Hepatocyte (in vitro differentiated cells): ENCODE results near the gene ROR1. TPM values are rescaled to one million over a fixed set of nuclear protein-coding genes. Genes with fewer than 3 reads are reported as not detected.

Experiments used
- DNase-seq: peaks from one replicate; pipeline ENCODE4 v3.0.0-alpha.2; 2016; ENCODE audit warnings: low spot score
- H2AFZ ChIP-seq: fragments of 200-600 bp; sonication (generic); 2 replicates; pipeline ENCODE4 v1.6.0; 2016; ENCODE audit warnings: antibody characterized with exemption, mild to moderate bottlenecking
- H3K27ac ChIP-seq: fragments of 200-600 bp; sonication (generic); 2 replicates; pipeline ENCODE4 v1.5.1; 2016; ENCODE audit warnings: mild to moderate bottlenecking
- H3K27me3 ChIP-seq: fragments of 200-600 bp; sonication (generic); 2 replicates; pipeline ENCODE4 v1.6.1; 2016
- H3K36me3 ChIP-seq: fragments of 200-600 bp; sonication (generic); replicated peaks from 2 replicates; pipeline ENCODE4 v1.5.1; 2016; ENCODE audit warnings: low read depth; ENCODE audit not compliant: insufficient read depth
- H3K4me1 ChIP-seq: fragments of 200-600 bp; sonication (generic); 2 replicates; pipeline ENCODE4 v1.5.1; 2016; ENCODE audit warnings: mild to moderate bottlenecking, moderate library complexity; ENCODE audit not compliant: insufficient read depth
- H3K4me2 ChIP-seq: fragments of 200-600 bp; sonication (generic); 2 replicates; pipeline ENCODE4 v1.6.0; 2016
- H3K4me3 ChIP-seq: fragments of 200-600 bp; sonication (generic); 2 replicates; pipeline ENCODE4 v1.5.1; 2016; ENCODE audit warnings: mild to moderate bottlenecking
- H3K79me2 ChIP-seq: fragments of 200-600 bp; sonication (generic); 2 replicates; pipeline ENCODE4 v1.6.0; 2017; ENCODE audit warnings: mild to moderate bottlenecking
- H3K9me2 ChIP-seq: fragments of 200-600 bp; sonication (generic); replicated peaks from 2 replicates; pipeline ENCODE4 v1.6.0; 2017; ENCODE audit warnings: mild to moderate bottlenecking; ENCODE audit not compliant: insufficient read depth
- H3K9me3 ChIP-seq: fragments of 200-600 bp; sonication (generic); 2 replicates; pipeline ENCODE4 v1.5.1; 2016; ENCODE audit warnings: low read depth, mild to moderate bottlenecking
- H4K20me1 ChIP-seq: fragments of 200-600 bp; sonication (generic); 2 replicates; pipeline ENCODE4 v1.6.0; 2016; ENCODE audit warnings: mild to moderate bottlenecking; ENCODE audit not compliant: insufficient read depth, poor library complexity, severe bottlenecking
- EZH2 ChIP-seq: fragments of 200-600 bp; sonication (generic); IDR thresholded peaks from 2 replicates; pipeline ENCODE4 v1.6.1; 2016; ENCODE audit warnings: antibody characterized with exemption, mild to moderate bottlenecking, borderline replicate concordance
- EZH2phosphoT487 ChIP-seq: fragments of 200-600 bp; sonication (generic); IDR thresholded peaks from one replicate; pipeline ENCODE4 v1.6.1; 2018; ENCODE audit warnings: antibody characterized with exemption, mild to moderate bottlenecking, low read depth, moderate library complexity; ENCODE audit not compliant: unreplicated experiment, severe bottlenecking
- WGBS: methylation state at CpG from one replicate; pipeline ENCODE4 v1.1.6; 2016; ENCODE audit warnings: low lambda C conversion rate; ENCODE audit errors: missing lambda C conversion rate; 5-methylcytosine and 5-hydroxymethylcytosine counted together
- polyA plus RNA-seq: library from polyadenylated mRNA; unstranded; fragments of >200 nt; fragmentation: Nextera tagmentation; extraction: Ambion mirVana; gene quantifications from 2 replicates; pipeline ENCODE4 v1.2.1, GENCODE V29; 2016
- total RNA-seq: library from RNA; depleted of rRNA; stranded (reverse); fragments of >200 nt; gene quantifications from 2 replicates; pipeline ENCODE4 v1.2.3, GENCODE V29; 2014
- TF ChIP-seq, protein P1 (sequence below): fragments of 200-600 bp; sonication (generic); IDR thresholded peaks from 2 replicates; pipeline ENCODE4 v1.5.1; 2016; ENCODE audit warnings: antibody characterized with exemption, mild to moderate bottlenecking; ENCODE audit not compliant: poor library complexity

ROR1 gene
- total and polyA plus RNA-seq, 2 experiments from 2014 or later, result 16.4 to 27.7 TPM

GRCh38 chr1:64052777-64053176, 279.0 kb downstream of the ROR1 start:
- no peak overlapping the region for H3K4me2 ChIP-seq
- H3K27me3 ChIP-seq, result no peaks in the 10 kb centered on the region
- no peaks in the 10 kb centered on the region for H3K36me3 ChIP-seq
- no peak overlapping the region for H2AFZ ChIP-seq
- no peak for TF ChIP-seq EZH2
- TF ChIP-seq, protein P1, sequence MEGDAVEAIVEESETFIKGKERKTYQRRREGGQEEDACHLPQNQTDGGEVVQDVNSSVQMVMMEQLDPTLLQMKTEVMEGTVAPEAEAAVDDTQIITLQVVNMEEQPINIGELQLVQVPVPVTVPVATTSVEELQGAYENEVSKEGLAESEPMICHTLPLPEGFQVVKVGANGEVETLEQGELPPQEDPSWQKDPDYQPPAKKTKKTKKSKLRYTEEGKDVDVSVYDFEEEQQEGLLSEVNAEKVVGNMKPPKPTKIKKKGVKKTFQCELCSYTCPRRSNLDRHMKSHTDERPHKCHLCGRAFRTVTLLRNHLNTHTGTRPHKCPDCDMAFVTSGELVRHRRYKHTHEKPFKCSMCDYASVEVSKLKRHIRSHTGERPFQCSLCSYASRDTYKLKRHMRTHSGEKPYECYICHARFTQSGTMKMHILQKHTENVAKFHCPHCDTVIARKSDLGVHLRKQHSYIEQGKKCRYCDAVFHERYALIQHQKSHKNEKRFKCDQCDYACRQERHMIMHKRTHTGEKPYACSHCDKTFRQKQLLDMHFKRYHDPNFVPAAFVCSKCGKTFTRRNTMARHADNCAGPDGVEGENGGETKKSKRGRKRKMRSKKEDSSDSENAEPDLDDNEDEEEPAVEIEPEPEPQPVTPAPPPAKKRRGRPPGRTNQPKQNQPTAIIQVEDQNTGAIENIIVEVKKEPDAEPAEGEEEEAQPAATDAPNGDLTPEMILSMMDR, result no peak
- TF ChIP-seq EZH2phosphoT487, result no peak
- DNase-seq, result no peak
- H3K4me3 ChIP-seq, result no peak overlapping the region
- no peaks in the 10 kb centered on the region for H3K4me1 ChIP-seq
- 79% methylated on average over 1 of the region's 1 CpG for WGBS
- no peaks in the 10 kb centered on the region for H4K20me1 ChIP-seq
- no peak overlapping the region for H3K27ac ChIP-seq
- H3K9me3 ChIP-seq, result no peaks in the 10 kb centered on the region
- H3K9me2 ChIP-seq, result no peaks in the 10 kb centered on the region
- H3K79me2 ChIP-seq, result no peaks in the 10 kb centered on the region

DNA sequence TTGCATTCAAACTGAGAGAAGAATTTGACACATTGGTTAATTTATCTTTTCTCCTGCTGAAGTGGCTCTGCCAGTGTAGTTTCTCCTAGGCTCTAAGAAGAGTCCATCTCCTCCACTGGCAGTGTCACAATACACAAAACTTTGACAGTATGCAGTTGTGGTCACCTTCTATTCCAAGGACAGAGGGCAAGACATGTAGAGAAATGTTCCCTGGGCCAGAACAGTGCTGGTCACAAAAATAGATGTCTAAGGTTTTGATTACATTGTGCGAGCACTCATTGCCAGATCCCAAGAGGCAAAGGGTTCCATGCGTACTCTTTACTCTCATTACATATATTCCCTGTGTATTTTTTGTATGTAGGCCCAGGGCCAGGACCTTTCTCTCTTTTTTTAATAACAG, 281.5 kb downstream of the ROR1 start:
- Histone ChIP-seq H2AFZ (no peak overlapping the region), H3K4me3 (no peak overlapping the region), H4K20me1 (no peaks in the 10 kb centered on the region), H3K27me3 (no peaks in the 10 kb centered on the region), H3K4me1 (no peaks in the 10 kb centered on the region), H3K79me2 (peaks cover 2% of the 10 kb centered on the region), H3K36me3 (no peaks in the 10 kb centered on the region), H3K4me2 (no peak overlapping the region), H3K27ac (no peak overlapping the region), H3K9me2 (no peaks in the 10 kb centered on the region), H3K9me3 (peaks cover 9% of the 10 kb centered on the region)
- 100% methylated on average over 2 of the region's 2 CpGs for WGBS
- DNase-seq, result no peak
- TF ChIP-seq EZH2phosphoT487 (no peak), EZH2 (no peak)
- TF ChIP-seq, protein P1, result no peak

GRCh38 chr1:64059556-64059955, 285.7 kb downstream of the ROR1 start:
- no peaks in the 10 kb centered on the region for H3K4me1 ChIP-seq
- peaks cover 9% of the 10 kb centered on the region for H3K9me3 ChIP-seq
- no peaks in the 10 kb centered on the region for H3K36me3 ChIP-seq
- DNase-seq, result no peak
- H4K20me1 ChIP-seq, result no peaks in the 10 kb centered on the region
- H3K4me2 ChIP-seq, result no peak overlapping the region
- 92% methylated on average over 4 of the region's 4 CpGs for WGBS
- TF ChIP-seq, protein P1, result no peak
- TF ChIP-seq EZH2phosphoT487 (no peak), EZH2 (no peak)
- H3K9me2 ChIP-seq, result no peaks in the 10 kb centered on the region
- no peak overlapping the region for H3K4me3 ChIP-seq
- H3K27ac ChIP-seq, result no peak overlapping the region
- no peak overlapping the region for H2AFZ ChIP-seq
- H3K27me3 ChIP-seq, result no peaks in the 10 kb centered on the region
- peaks cover 2% of the 10 kb centered on the region for H3K79me2 ChIP-seq
